H1 (cell line): Measurements from ENCODE around the gene RFXAP. TPM values are rescaled to one million over a fixed set of nuclear protein-coding genes. Genes with fewer than 3 reads are reported as not detected.

Experiments used
- SUZ12 ChIP-seq: fragments of 200-600 bp; sonication (generic); IDR thresholded peaks from 2 replicates; pipeline ENCODE4 v1.6.1; 2012; ENCODE audit warnings: mild to moderate bottlenecking, inconsistent platforms, low read length, moderate library complexity, mixed read lengths
- polyA plus RNA-seq, 7 experiments: library from polyadenylated mRNA; depleted of rRNA in 3 of 7; stranded (reverse) in 5 of 7; unstranded in 2 of 7; fragments of >200 nt in 5 of 7; fragments of 200-250 nt in 2 of 7; gene quantifications; 1 replicate in 5 of 7; 2 replicates in 1 of 7; 4 replicates in 1 of 7; pipeline versions ENCODE4 v1.2.1 to v1.2.3, GENCODE V29; 2011 to 2013; ENCODE audit warnings: missing spikeins in 2 of 7, mixed read lengths in 2 of 7
- total RNA-seq: library from RNA; stranded (reverse); fragmentation: NEBNext Ultra II Directional; extraction: Animal tissue kit (Norgen Biotek cat#: 25700); gene quantifications from 2 replicates; pipeline ENCODE4 v1.2.1, GENCODE V29; 2021

The RFXAP gene
- total and polyA plus RNA-seq, 2 of the 8 experiments (the other 6 are each of a cell fraction or from before 2014, with no cell fraction given) = 5.2 to 11.5 TPM

- no peak for TF ChIP-seq SUZ12
- TF ChIP-seq, all 59 proteins: peak for 2
Measured at GRCh38 chr13:36850790-36851438, 31.9 kb downstream of the RFXAP start (continued).
